Thoracic aorta (tissue), 2 donors: ENCODE results near the gene LRRK1. TPM values are rescaled to one million over a fixed set of nuclear protein-coding genes. Genes with fewer than 3 reads are reported as not detected.

Source experiments
- ATAC-seq: fragments of 150-250 bp; one replicate; pipeline ENCODE4 v1.8.0; 2017; ENCODE audit warnings: low read depth; ENCODE audit not compliant: insufficient number of reproducible peaks, low FRiP score
- DNase-seq: peaks from one replicate; pipeline ENCODE4 v3.0.0-alpha.2; 2020; ENCODE audit warnings: low spot score
- H3K27ac ChIP-seq, 2 donors: fragments of 200-600 bp; sonication (generic); 1 replicate in 1 of 2; 2 replicates in 1 of 2; pipeline ENCODE4 v1.5.1; 2016; ENCODE audit warnings: mild to moderate bottlenecking in 2 of 2, moderate library complexity in 2 of 2
- H3K27me3 ChIP-seq: fragments of 200-600 bp; sonication (generic); replicated peaks from 2 replicates; pipeline ENCODE4 v1.6.0; 2016; ENCODE audit warnings: mild to moderate bottlenecking; ENCODE audit not compliant: insufficient read depth
- H3K36me3 ChIP-seq: fragments of 200-600 bp; sonication (generic); one replicate; pipeline ENCODE4 v1.5.1; 2016
- H3K4me1 ChIP-seq, 2 donors: fragments of 200-600 bp; sonication (generic); 1 replicate in 1 of 2; 2 replicates in 1 of 2; pipeline versions ENCODE4 v1.5.1 to v1.6.0; 2016; ENCODE audit warnings: low read depth in 2 of 2, mild to moderate bottlenecking in 1 of 2; ENCODE audit not compliant: control insufficient read depth in 1 of 2
- H3K4me3 ChIP-seq: fragments of 200-600 bp; sonication (generic); 2 replicates; pipeline ENCODE4 v1.5.1; 2016; ENCODE audit warnings: mild to moderate bottlenecking
- H3K9me3 ChIP-seq: fragments of 200-600 bp; sonication (generic); 2 replicates; pipeline ENCODE4 v1.5.1; 2016
- CTCF ChIP-seq: fragments of 200-600 bp; sonication (generic); IDR thresholded peaks from one replicate; pipeline ENCODE4 v1.5.1; 2019; ENCODE audit warnings: antibody characterized with exemption
- total RNA-seq, 2 donors: library from RNA; depleted of rRNA; stranded (reverse); fragments of >200 nt; gene quantifications; one replicate each; pipeline versions ENCODE4 v1.1.0 to v1.2.3, GENCODE V29; 2016

The LRRK1 gene
- total RNA-seq, 2 donors from 2014 or later: 17.2 to 47.1 TPM

- no peak for DNase-seq
- Histone ChIP-seq H3K27me3 (no peaks in the 10 kb centered on the region), H3K27ac (no peak overlapping the region), H3K36me3 (no peaks in the 10 kb centered on the region), H3K9me3 (no peaks in the 10 kb centered on the region), H3K4me3 (no peak overlapping the region), H3K4me1 (peaks cover 0 to 2% of the 10 kb centered on the region in 2 donors)
- ATAC-seq: no peak
- TF ChIP-seq CTCF: no peak
Measured at GRCh38 chr15:101012326-101013200, 93.4 kb downstream of the LRRK1 start.

GRCh38 chr15:101013201-101013550 lies 94.0 kb downstream of the LRRK1 start:
- no peak for ATAC-seq
- DNase-seq: no peak
- H3K4me3 ChIP-seq: no peak overlapping the region
- no peak for TF ChIP-seq CTCF
- no peaks in the 10 kb centered on the region for H3K9me3 ChIP-seq
- H3K27me3 ChIP-seq: no peaks in the 10 kb centered on the region
- no peak overlapping the region for H3K27ac ChIP-seq
- H3K4me1 ChIP-seq: no peaks in the 10 kb centered on the region
- H3K36me3 ChIP-seq: no peaks in the 10 kb centered on the region

- ATAC-seq (no peak), DNase-seq (no peak)
- TF ChIP-seq CTCF: no peak
- no peak overlapping the region for H3K27ac ChIP-seq
- H3K4me3 ChIP-seq: no peak overlapping the region
- no peaks in the 10 kb centered on the region for H3K9me3 ChIP-seq
- no peaks in the 10 kb centered on the region for H3K27me3 ChIP-seq
- no peaks in the 10 kb centered on the region for H3K36me3 ChIP-seq
- H3K4me1 ChIP-seq: no peaks in the 10 kb centered on the region
Measured at GRCh38 chr15:101013769-101014675, 94.9 kb downstream of the LRRK1 start.

GRCh38 chr15:101014921-101015841 lies 96.0 kb downstream of the LRRK1 start:
- no peaks in the 10 kb centered on the region for H3K27me3 ChIP-seq
- no peak overlapping the region for H3K4me3 ChIP-seq
- ATAC-seq: no peak
- peak; percentile 83 for TF ChIP-seq CTCF
- no peaks in the 10 kb centered on the region for H3K9me3 ChIP-seq
- H3K36me3 ChIP-seq: no peaks in the 10 kb centered on the region
- DNase-seq: no peak
- H3K4me1 ChIP-seq: no peaks in the 10 kb centered on the region
- H3K27ac ChIP-seq: no peak overlapping the region
